ENCODE measurements around the gene ASH1L.

- TF ChIP-seq, protein P1, sequence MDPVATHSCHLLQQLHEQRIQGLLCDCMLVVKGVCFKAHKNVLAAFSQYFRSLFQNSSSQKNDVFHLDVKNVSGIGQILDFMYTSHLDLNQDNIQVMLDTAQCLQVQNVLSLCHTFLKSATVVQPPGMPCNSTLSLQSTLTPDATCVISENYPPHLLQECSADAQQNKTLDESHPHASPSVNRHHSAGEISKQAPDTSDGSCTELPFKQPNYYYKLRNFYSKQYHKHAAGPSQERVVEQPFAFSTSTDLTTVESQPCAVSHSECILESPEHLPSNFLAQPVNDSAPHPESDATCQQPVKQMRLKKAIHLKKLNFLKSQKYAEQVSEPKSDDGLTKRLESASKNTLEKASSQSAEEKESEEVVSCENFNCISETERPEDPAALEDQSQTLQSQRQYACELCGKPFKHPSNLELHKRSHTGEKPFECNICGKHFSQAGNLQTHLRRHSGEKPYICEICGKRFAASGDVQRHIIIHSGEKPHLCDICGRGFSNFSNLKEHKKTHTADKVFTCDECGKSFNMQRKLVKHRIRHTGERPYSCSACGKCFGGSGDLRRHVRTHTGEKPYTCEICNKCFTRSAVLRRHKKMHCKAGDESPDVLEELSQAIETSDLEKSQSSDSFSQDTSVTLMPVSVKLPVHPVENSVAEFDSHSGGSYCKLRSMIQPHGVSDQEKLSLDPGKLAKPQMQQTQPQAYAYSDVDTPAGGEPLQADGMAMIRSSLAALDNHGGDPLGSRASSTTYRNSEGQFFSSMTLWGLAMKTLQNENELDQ (tag by site-specific recombination; IDR thresholded peaks at IDR 0.05; ENCODE audit: low read depth) = no peak
- TF ChIP-seq ZNF76 (tag by site-specific recombination; IDR thresholded peaks at IDR 0.05; ENCODE audit: borderline replicate concordance, low read depth) (no peak), CTCF (tag by site-specific recombination; IDR thresholded peaks at IDR 0.05) (no peak), REPIN1 (tag by site-specific recombination; IDR thresholded peaks at IDR 0.05; ENCODE audit: low read depth) (no peak), ZNF280C (tag by site-specific recombination; IDR thresholded peaks at IDR 0.05) (no peak), ZNF830 (tag by site-specific recombination; IDR thresholded peaks at IDR 0.05; ENCODE audit: low read depth) (no peak), OSR2 (tag by site-specific recombination; IDR thresholded peaks at IDR 0.05) (no peak), ZNF184 (tag by site-specific recombination; IDR thresholded peaks at IDR 0.05) (no peak), ZNF16 (tag by site-specific recombination; IDR thresholded peaks at IDR 0.05; ENCODE audit: low read depth) (no peak), ATF2 (tag by site-specific recombination; IDR thresholded peaks at IDR 0.05; ENCODE audit: low read depth) (no peak), ZNF133 (tag by site-specific recombination; IDR thresholded peaks at IDR 0.05) (no peak)
- TF ChIP-seq, protein P2, sequence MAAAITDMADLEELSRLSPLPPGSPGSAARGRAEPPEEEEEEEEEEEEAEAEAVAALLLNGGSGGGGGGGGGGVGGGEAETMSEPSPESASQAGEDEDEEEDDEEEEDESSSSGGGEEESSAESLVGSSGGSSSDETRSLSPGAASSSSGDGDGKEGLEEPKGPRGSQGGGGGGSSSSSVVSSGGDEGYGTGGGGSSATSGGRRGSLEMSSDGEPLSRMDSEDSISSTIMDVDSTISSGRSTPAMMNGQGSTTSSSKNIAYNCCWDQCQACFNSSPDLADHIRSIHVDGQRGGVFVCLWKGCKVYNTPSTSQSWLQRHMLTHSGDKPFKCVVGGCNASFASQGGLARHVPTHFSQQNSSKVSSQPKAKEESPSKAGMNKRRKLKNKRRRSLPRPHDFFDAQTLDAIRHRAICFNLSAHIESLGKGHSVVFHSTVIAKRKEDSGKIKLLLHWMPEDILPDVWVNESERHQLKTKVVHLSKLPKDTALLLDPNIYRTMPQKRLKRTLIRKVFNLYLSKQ (tag by site-specific recombination; IDR thresholded peaks at IDR 0.05; ENCODE audit: borderline replicate concordance) = no peak
- TF ChIP-seq, protein P3, sequence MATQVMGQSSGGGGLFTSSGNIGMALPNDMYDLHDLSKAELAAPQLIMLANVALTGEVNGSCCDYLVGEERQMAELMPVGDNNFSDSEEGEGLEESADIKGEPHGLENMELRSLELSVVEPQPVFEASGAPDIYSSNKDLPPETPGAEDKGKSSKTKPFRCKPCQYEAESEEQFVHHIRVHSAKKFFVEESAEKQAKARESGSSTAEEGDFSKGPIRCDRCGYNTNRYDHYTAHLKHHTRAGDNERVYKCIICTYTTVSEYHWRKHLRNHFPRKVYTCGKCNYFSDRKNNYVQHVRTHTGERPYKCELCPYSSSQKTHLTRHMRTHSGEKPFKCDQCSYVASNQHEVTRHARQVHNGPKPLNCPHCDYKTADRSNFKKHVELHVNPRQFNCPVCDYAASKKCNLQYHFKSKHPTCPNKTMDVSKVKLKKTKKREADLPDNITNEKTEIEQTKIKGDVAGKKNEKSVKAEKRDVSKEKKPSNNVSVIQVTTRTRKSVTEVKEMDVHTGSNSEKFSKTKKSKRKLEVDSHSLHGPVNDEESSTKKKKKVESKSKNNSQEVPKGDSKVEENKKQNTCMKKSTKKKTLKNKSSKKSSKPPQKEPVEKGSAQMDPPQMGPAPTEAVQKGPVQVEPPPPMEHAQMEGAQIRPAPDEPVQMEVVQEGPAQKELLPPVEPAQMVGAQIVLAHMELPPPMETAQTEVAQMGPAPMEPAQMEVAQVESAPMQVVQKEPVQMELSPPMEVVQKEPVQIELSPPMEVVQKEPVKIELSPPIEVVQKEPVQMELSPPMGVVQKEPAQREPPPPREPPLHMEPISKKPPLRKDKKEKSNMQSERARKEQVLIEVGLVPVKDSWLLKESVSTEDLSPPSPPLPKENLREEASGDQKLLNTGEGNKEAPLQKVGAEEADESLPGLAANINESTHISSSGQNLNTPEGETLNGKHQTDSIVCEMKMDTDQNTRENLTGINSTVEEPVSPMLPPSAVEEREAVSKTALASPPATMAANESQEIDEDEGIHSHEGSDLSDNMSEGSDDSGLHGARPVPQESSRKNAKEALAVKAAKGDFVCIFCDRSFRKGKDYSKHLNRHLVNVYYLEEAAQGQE (tag by site-specific recombination; IDR thresholded peaks at IDR 0.05) = no peak
- TF ChIP-seq, protein P4, sequence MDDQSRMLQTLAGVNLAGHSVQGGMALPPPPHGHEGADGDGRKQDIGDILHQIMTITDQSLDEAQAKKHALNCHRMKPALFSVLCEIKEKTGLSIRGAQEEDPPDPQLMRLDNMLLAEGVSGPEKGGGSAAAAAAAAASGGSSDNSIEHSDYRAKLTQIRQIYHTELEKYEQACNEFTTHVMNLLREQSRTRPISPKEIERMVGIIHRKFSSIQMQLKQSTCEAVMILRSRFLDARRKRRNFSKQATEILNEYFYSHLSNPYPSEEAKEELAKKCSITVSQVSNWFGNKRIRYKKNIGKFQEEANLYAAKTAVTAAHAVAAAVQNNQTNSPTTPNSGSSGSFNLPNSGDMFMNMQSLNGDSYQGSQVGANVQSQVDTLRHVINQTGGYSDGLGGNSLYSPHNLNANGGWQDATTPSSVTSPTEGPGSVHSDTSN (CRISPR knock-in tag; IDR thresholded peaks at IDR 0.05) = no peak
These were observed 32.7 kb downstream of the ASH1L start for GRCh38 chr1:155529929-155530328.
